HG03565 (cell line): Measurements from ENCODE around the gene SSH3.

Experiments used
- ATAC-seq: cut with Tn5 transposase; IDR thresholded peaks from one replicate; pipeline ENCODE4 v1.9.1; 2021; ENCODE audit warnings: mild to moderate bottlenecking, moderate library complexity; ENCODE audit not compliant: unreplicated experiment

The SSH3 gene

GRCh38 chr11:67279589-67280340 is 23.6 kb upstream of the SSH3 start:
- no peak for ATAC-seq

GRCh38 chr11:67280341-67280787 is 23.0 kb upstream of the SSH3 start:
- ATAC-seq: no peak

GRCh38 chr11:67280788-67281551 is 22.4 kb upstream of the SSH3 start:
- ATAC-seq: no peak

GRCh38 chr11:67281552-67282150 is 21.7 kb upstream of the SSH3 start:
- no peak for ATAC-seq

- no peak for ATAC-seq
Observed at GRCh38 chr11:67282155-67282875, 21.0 kb upstream of the SSH3 start.

GRCh38 chr11:67282876-67283371 is 20.4 kb upstream of the SSH3 start:
- ATAC-seq: no peak

GRCh38 chr11:67283481-67283963 is 19.8 kb upstream of the SSH3 start:
- no peak for ATAC-seq

- no peak for ATAC-seq
Observed at GRCh38 chr11:67284811-67285540, 18.4 kb upstream of the SSH3 start.

GRCh38 chr11:67285541-67286498 is 17.5 kb upstream of the SSH3 start:
- no peak for ATAC-seq

- no peak for ATAC-seq
Observed at GRCh38 chr11:67286621-67287333, 16.6 kb upstream of the SSH3 start.

- ATAC-seq: no peak
Observed at GRCh38 chr11:67287355-67288197, 15.8 kb upstream of the SSH3 start.

GRCh38 chr11:67288198-67288451 is 15.2 kb upstream of the SSH3 start:
- ATAC-seq: no peak

GRCh38 chr11:67288452-67289225 is 14.7 kb upstream of the SSH3 start:
- peak; percentile 45 for ATAC-seq

GRCh38 chr11:67289226-67289650 is 14.1 kb upstream of the SSH3 start, which contains the start of gene ANKRD13D:
Gene ANKRD13D, plus strand, starts transcription at chr11:67289303. Its CDS starts 158 bp downstream, at chr11:67289461.
- no peak for ATAC-seq

GRCh38 chr11:67289651-67290479 is 13.5 kb upstream of the SSH3 start:
- no peak for ATAC-seq

GRCh38 chr11:67290801-67291200 is 12.5 kb upstream of the SSH3 start:
- ATAC-seq: no peak
